Measurements from ENCODE around the gene TMEM59L.

DNA sequence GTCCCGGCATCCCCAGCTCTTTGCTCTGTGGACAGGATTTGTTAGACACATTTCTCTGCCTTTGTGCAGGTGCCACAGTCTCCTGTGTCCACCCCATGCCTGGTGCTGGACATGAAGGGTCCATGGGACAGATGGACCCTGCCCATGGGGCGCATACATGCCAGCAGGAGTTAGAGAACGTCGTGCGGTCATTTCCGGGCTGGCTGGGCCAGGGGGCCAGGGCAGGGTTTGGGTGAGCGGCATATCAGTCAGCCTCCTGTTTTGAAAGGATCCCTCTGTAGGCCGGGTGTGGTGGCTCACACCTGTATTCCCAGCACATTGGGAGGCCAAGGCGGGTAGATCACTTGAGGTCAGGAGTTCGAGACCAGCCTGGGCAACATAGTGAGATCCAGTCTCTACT is 35.1 kb downstream of the TMEM59L start:
- no peak for TF ChIP-seq CTCF (IDR thresholded peaks at IDR 0.05)
- no peak for TF ChIP-seq POLR2A (IDR thresholded peaks at IDR 0.05)
